WI38 (cell line): ENCODE measurements around the gene NUDT19.
"Not testable (repeated sequence)": the region's sequence is repeated elsewhere in the genome, so short reads cannot be mapped to it uniquely, and the experiment has no call there.

ENCODE experiments used
- H3K4me3 ChIP-seq: 2 replicates; pipeline ENCODE4 v1.5.1; 2011; ENCODE audit warnings: low read depth, mild to moderate bottlenecking, control low read depth, low read length
- CTCF ChIP-seq: IDR thresholded peaks from 2 replicates; pipeline ENCODE4 v1.5.1; 2012; ENCODE audit warnings: low read depth, mild to moderate bottlenecking, control low read depth, low read length

NUDT19 gene

DNA sequence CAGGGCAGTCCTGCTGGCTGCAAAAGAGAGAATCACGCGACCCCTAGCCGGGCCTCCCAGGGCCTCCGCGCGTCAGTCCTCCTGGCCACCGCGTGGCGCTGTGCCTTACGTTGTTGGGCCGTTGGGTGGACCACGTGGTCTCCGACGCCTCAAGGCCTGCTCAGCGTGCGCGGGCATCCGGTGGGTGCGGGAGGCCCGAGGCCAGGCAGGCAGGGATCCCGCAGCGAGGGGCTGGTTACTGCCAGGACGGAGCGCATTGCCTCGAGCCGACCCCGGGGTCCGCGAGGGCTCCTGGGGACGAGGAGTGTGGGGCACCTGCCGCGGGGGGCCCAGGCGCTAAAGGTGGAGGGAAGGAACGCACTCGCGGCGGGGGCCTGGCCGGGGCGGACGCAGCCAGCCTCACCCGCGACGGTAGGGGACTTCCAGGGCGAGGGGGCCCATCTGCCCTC lies 28.0 kb downstream of the NUDT19 start, which contains the start of gene TDRD12:
Gene TDRD12 (plus strand): TSS at position 157 of the 449 bp plus-strand sequence. CDS start 306 bp downstream, outside the sequence.
- H3K4me3 ChIP-seq, result no peak within 1 kb of the TSS
- TF ChIP-seq CTCF, result no peak

GRCh38 chr19:32720216-32720935 lies 28.8 kb downstream of the NUDT19 start:
- TF ChIP-seq CTCF, result no peak
- no peak overlapping the region for H3K4me3 ChIP-seq

DNA sequence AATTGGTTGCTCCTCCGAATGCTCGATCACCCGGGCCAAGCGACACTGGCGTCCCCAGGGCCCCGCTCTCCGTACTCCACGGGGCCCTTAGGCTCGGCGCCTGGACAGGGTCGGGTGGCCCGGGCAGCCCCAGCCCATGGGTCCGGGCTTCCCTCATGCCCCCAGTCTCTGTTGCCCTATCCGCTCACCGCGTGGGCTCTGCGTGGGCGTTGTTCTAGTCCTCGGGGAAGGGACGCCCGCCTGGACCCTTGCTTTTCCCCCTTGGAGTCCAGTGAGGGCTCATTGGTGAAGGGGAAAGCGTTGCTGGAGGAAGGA lies 29.3 kb downstream of the NUDT19 start:
- H3K4me3 ChIP-seq, result no peak overlapping the region
- TF ChIP-seq CTCF, result no peak

- no peak for TF ChIP-seq CTCF
- H3K4me3 ChIP-seq, result no peak overlapping the region
Measured at GRCh38 chr19:32735936-32736335, 44.3 kb downstream of the NUDT19 start.

GRCh38 chr19:32743021-32743420 lies 51.4 kb downstream of the NUDT19 start:
- H3K4me3 ChIP-seq, result no peak overlapping the region
- no peak for TF ChIP-seq CTCF

DNA sequence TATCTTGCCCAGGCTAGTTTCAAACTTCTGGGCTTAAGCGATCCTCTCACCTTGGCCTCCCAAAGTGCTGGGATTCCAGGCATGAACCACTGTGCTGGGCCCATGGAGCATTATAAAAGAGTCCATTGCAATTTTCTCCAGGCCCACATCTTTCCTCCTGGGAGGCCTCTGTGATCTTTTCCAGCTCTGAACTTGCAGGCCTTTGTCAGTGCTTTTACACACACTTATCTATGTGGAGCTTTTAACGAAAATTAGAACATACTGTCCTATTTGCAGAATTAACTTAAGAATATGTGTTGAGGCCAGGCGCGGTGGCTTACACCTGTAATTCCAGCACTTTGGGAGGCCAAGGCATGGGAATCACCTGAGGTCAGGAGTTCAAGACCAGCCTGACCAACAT lies 51.8 kb downstream of the NUDT19 start:
- no peak overlapping the region for H3K4me3 ChIP-seq
- no peak for TF ChIP-seq CTCF

GRCh38 chr19:32744555-32745325 lies 53.1 kb downstream of the NUDT19 start:
- H3K4me3 ChIP-seq, result no peak overlapping the region
- no peak for TF ChIP-seq CTCF

DNA sequence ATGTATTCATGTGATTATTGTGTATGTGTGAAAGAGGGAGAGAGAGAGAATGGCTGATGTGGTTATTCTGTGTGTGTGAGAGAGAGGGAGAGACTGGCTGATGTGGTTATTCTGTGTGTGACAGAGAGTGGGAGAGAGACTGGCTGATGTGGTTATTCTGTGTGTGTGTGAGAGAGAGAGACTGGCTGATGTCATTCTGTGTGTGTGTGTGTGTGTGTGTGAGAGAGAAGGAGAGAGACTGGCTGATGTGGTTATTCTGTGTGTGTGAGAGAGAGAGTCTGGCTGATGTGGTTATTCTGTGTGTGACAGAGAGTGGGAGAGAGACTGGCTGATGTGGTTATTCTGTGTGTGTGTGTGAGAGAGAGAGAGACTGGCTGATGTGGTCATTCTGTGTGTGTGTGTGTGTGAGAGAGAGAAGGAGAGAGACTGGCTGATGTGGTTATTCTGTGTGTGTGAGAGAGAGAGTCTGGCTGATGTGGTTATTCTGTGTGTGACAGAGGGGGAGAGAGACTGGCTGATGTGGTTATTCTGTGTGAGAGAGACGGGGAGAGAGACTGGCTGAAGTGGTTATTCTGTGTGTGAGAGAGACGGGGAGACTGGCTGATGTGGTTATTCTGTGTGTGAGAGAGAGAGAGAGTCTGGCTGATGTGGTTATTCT lies 54.1 kb downstream of the NUDT19 start:
- H3K4me3 ChIP-seq, result not testable (repeated sequence)

- H3K4me3 ChIP-seq, result not testable (repeated sequence)
Measured at GRCh38 chr19:32746631-32747196, 55.1 kb downstream of the NUDT19 start.
